GM23338 (cell line): ENCODE data around the gene CDKL4.
"Not testable (repeated sequence)": the region's sequence is repeated elsewhere in the genome, so short reads cannot be mapped to it uniquely, and the experiment has no call there.

Experiments
- NANOG ChIP-seq: IDR thresholded peaks from 2 replicates; pipeline ENCODE4 v1.6.1; 2016; ENCODE audit warnings: antibody characterized with exemption, borderline replicate concordance
- TF ChIP-seq, protein P1 (sequence below): IDR thresholded peaks from one replicate; pipeline ENCODE4 v1.6.1; 2018; ENCODE audit warnings: antibody characterized with exemption; ENCODE audit not compliant: unreplicated experiment
- TF ChIP-seq, protein P2 (sequence below), 2 experiments: fragments of 200-600 bp in 1 of 2; sonication (generic) in 1 of 2; conservative IDR thresholded peaks; 2 replicates each; pipeline versions ENCODE4 v1.5.1 to v1.6.1; 2016 to 2017; ENCODE audit warnings: antibody characterized with exemption in 2 of 2, low read depth in 2 of 2, mild to moderate bottlenecking in 2 of 2, moderate library complexity in 1 of 2

DNA sequence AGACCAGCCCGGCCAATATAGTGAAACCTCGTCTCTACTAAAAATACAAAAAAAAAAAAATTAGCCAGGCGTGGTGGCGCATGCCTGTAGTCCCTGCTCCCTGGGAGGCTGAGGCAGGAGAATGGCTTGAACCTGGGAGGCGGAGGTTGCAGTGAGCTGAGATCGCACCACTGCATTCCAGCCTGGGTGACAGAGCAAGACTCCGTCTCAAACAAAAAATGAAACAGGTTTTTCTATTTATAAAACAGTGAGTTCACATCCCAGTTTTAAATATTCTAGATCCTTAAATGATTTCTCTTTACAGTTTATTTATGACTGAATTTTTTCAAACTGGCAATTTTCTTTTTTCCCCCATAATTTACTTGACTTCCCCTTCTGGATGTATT, 102.8 kb downstream of the CDKL4 start:
- TF ChIP-seq, protein P1, sequence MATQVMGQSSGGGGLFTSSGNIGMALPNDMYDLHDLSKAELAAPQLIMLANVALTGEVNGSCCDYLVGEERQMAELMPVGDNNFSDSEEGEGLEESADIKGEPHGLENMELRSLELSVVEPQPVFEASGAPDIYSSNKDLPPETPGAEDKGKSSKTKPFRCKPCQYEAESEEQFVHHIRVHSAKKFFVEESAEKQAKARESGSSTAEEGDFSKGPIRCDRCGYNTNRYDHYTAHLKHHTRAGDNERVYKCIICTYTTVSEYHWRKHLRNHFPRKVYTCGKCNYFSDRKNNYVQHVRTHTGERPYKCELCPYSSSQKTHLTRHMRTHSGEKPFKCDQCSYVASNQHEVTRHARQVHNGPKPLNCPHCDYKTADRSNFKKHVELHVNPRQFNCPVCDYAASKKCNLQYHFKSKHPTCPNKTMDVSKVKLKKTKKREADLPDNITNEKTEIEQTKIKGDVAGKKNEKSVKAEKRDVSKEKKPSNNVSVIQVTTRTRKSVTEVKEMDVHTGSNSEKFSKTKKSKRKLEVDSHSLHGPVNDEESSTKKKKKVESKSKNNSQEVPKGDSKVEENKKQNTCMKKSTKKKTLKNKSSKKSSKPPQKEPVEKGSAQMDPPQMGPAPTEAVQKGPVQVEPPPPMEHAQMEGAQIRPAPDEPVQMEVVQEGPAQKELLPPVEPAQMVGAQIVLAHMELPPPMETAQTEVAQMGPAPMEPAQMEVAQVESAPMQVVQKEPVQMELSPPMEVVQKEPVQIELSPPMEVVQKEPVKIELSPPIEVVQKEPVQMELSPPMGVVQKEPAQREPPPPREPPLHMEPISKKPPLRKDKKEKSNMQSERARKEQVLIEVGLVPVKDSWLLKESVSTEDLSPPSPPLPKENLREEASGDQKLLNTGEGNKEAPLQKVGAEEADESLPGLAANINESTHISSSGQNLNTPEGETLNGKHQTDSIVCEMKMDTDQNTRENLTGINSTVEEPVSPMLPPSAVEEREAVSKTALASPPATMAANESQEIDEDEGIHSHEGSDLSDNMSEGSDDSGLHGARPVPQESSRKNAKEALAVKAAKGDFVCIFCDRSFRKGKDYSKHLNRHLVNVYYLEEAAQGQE = not testable (repeated sequence)
- TF ChIP-seq, protein P2, sequence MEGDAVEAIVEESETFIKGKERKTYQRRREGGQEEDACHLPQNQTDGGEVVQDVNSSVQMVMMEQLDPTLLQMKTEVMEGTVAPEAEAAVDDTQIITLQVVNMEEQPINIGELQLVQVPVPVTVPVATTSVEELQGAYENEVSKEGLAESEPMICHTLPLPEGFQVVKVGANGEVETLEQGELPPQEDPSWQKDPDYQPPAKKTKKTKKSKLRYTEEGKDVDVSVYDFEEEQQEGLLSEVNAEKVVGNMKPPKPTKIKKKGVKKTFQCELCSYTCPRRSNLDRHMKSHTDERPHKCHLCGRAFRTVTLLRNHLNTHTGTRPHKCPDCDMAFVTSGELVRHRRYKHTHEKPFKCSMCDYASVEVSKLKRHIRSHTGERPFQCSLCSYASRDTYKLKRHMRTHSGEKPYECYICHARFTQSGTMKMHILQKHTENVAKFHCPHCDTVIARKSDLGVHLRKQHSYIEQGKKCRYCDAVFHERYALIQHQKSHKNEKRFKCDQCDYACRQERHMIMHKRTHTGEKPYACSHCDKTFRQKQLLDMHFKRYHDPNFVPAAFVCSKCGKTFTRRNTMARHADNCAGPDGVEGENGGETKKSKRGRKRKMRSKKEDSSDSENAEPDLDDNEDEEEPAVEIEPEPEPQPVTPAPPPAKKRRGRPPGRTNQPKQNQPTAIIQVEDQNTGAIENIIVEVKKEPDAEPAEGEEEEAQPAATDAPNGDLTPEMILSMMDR (conservative IDR thresholded peaks at IDR 0.05; ENCODE audit: low read depth in 2 of 2) = not testable (repeated sequence)
- TF ChIP-seq NANOG = not testable (repeated sequence)
